GM18505 (cell line): ENCODE results near the gene EID2B.

Experiments
- ATAC-seq: cut with Tn5 transposase; IDR thresholded peaks from one replicate; pipeline ENCODE4 v1.9.1; 2021; ENCODE audit not compliant: unreplicated experiment
- POLR2A ChIP-seq: IDR thresholded peaks from 4 replicates; pipeline ENCODE4 v1.6.1; 2011; ENCODE audit warnings: borderline replicate concordance; ENCODE audit not compliant: insufficient read depth, insufficient read length; ENCODE audit errors: extremely low read depth

EID2B gene

GRCh38 chr19:39501340-39501739 is 31.3 kb downstream of the EID2B start:
- TF ChIP-seq POLR2A, result no peak
- no peak for ATAC-seq

GRCh38 chr19:39500543-39500942 is 32.1 kb downstream of the EID2B start:
- no peak for ATAC-seq

GRCh38 chr19:39499932-39500331 is 32.7 kb downstream of the EID2B start:
- no peak for ATAC-seq
- TF ChIP-seq POLR2A, result no peak

More at GRCh38 chr19:39500543-39500942, 32.1 kb downstream of the EID2B start:
- TF ChIP-seq POLR2A, result no peak

DNA sequence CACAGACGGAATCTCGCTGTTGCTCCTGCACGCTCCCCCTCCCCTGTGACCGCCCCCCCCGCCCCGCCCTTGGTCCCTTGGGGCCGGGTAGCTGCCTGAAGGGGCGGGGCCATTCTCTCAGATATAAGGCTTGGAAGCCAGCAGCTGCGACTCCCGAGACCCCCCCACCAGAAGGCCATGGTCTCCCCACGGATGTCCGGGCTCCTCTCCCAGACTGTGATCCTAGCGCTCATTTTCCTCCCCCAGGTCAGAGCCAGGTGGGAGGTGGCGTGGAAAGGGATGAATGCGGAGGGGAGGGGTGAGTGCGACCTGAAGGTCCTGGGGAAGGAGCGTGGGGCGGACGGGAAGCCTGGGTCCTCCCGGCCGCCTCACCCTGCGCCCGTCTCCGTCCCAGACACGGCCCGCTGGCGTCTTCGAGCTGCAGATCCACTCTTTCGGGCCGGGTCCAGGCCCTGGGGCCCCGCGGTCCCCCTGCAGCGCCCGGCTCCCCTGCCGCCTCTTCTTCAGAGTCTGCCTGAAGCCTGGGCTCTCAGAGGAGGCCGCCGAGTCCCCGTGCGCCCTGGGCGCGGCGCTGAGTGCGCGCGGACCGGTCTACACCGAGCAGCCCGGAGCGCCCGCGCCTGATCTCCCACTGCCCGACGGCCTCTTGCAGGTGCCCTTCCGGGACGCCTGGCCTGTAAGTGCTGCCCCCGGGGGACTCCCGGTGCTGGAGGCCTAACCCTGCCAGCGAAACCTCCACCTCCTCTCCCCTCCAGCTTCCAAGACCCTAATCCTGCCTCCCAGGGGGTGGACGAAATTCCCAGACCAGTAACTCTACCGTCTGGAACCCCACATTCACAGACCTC is 33.6 kb downstream of the EID2B start, which contains the start of gene DLL3:
DLL3 (plus strand) TSS at position 150 of the 845 bp plus-strand sequence; CDS start at position 178, 28 bp downstream.
- no peak for TF ChIP-seq POLR2A
- no peak for ATAC-seq

DNA sequence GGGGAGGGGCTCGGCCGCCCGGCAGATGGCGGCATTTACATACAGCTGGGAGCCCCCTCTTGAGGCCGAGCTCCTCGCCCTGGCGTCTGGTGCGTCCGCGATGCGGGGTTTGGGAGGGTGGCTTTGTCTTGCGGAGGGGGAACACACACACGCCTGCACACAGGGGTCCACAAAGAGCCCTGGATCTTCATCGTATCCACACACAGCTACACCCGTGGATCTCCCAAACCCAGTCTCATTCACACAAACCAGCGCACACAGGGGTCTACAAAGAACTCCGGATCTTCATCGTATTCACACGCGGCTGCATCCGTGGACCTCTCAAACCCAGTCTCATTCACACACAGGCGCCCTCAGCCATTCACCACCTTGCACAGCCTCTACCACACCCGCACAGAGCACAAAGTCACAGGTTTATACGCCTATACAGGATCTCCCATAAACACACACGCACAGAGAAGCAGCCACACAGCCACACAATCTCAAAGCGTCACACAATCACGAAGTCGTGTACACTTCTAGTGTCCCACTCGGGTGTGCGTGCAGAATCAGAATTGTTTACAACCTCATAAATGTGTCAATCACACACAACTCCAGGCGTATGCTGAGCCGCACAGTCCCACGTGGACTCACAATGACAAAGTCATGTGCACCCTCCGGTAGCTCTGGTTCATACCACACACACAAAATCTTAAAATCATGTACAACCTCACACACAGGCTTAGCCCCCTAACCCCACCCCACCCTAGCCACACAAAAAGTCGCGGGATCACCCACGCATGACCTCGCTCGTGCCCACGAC is 34.5 kb downstream of the EID2B start:
- ATAC-seq, result no peak
- no peak for TF ChIP-seq POLR2A

DNA sequence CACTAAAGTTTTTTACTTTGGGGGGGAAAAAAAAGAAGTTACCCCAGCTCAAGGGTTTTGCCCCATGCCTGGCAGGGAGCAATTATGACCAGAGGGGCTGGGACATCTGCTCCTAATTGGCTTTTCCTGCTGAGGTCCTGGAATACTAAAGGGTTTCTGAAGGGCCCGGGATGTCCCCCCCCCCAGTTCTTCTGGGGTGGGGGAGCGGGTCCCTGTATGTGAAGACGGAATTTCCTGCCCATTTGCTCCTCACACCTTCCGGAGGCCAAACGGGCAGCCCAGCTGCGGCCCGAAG is 35.0 kb downstream of the EID2B start:
- TF ChIP-seq POLR2A, result no peak
- ATAC-seq, result no peak

DNA sequence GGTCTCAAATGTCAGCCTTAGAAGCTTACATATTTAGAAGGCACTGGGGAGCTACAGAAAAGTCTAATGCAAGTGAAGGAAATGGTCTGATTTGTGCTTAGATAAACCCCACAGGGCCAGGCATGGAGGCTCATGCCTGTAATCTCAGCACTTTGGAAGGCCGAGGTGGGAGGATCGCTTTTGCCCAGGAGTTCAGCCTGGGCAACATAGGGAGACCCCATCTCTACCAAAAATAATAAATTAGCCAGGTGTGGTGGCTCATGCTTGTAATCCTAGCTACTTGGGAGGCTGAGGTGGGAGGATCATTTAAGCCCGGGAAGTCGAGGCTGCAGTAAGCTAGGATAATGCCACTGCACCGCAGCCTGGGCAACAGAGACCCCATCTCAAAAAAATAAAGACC is 36.6 kb downstream of the EID2B start:
- no peak for ATAC-seq
- no peak for TF ChIP-seq POLR2A

DNA sequence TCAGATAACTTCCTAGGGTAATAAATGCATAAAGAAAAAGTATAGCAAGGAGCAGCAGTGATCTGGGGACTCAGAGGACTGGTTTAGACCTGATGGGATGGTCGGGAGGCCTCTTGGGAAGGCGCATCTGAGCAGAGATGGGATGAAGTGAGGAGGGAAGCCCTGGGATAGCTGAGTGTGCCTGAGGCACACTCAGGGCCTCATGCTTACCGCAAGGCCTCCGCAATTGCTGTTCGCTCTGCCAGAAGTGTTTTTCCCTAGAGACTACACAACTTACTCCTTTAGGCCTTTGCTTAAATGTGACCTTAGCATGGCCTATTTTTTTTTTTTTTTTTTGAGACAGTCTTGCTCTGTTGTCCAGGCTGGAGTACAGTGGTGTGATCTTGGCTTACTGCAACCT is 38.0 kb downstream of the EID2B start:
- no peak for TF ChIP-seq POLR2A
- ATAC-seq, result no peak

GRCh38 chr19:39492788-39493187 is 39.9 kb downstream of the EID2B start:
- no peak for TF ChIP-seq POLR2A
- ATAC-seq, result no peak

DNA sequence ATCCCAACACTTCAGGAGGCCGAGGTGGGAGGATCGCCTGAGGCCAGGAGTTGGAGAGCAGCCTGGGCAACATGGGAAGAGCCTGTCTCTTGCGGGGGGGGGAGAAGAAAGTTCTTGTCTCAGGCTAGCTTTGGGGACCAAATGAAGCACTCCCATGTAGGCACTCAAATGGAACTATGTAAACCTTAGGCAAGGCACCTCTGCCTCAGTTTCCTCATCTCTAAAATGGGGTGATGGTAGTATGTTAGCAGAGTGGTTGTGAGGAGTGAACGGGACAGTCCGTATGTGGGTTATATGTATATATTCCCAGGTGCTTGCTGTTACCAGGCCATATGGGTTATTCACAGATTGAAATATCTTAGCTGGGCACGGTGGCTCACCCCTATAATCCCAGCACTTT is 40.4 kb downstream of the EID2B start:
- no peak for ATAC-seq
- TF ChIP-seq POLR2A, result no peak

DNA sequence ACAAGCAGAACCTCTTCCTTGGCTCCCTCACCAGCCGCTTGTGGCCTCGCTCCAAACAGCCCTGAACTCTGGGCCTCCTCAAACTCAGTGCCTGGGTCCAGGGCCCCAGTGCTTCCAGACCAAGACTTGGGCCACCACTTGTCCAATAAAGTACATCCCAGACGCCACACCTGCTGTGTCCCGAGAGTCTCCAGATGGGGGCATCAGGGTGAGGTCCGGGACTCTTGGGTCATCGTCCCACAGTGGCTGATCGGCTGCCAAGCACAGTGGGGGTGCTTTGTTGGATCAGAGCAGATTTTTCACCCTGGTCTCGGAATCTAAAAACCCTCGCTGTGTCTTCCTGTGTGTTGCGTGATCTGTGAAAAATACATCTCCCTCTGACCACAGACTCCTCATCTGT is 42.9 kb downstream of the EID2B start:
- ATAC-seq, result no peak
- TF ChIP-seq POLR2A, result no peak

GRCh38 chr19:39483141-39483540 is 49.5 kb downstream of the EID2B start:
- no peak for TF ChIP-seq POLR2A
- no peak for ATAC-seq

- no peak for TF ChIP-seq POLR2A
- ATAC-seq, result no peak
These were observed 51.0 kb downstream of the EID2B start for GRCh38 chr19:39481676-39482075.

- no peak for TF ChIP-seq POLR2A
- peak; percentile 2 for ATAC-seq
These were observed 51.5 kb downstream of the EID2B start for GRCh38 chr19:39481229-39481545.
